ENCODE results near the gene L1TD1.
"Not testable (repeated sequence)": the region's sequence is repeated elsewhere in the genome, so short reads cannot be mapped to it uniquely, and the experiment has no call there.

L1TD1 gene

GRCh38 chr1:62233926-62234450 is 39.3 kb downstream of the L1TD1 start:
- no peak for DNase-seq (ENCODE audit: low read depth in 2 of 2, low spot score in 1 of 2)

- no peak for DNase-seq (ENCODE audit: low read depth in 2 of 2, low spot score in 1 of 2)
These were observed 40.0 kb downstream of the L1TD1 start for GRCh38 chr1:62234688-62235087.

GRCh38 chr1:62235576-62235975 is 40.9 kb downstream of the L1TD1 start:
- no peak for DNase-seq (ENCODE audit: low read depth in 2 of 2, low spot score in 1 of 2)

- no peak for DNase-seq (ENCODE audit: low read depth in 2 of 2, low spot score in 1 of 2)
These were observed 42.7 kb downstream of the L1TD1 start for GRCh38 chr1:62237361-62237760.

GRCh38 chr1:62237950-62238374 is 43.3 kb downstream of the L1TD1 start:
- DNase-seq (ENCODE audit: low read depth in 2 of 2, low spot score in 1 of 2) = no peak

- DNase-seq (ENCODE audit: low read depth in 2 of 2, low spot score in 1 of 2) = no peak
These were observed 43.9 kb downstream of the L1TD1 start for GRCh38 chr1:62238507-62238906.

- DNase-seq (ENCODE audit: low read depth in 2 of 2, low spot score in 1 of 2) = not testable (repeated sequence)
These were observed 45.2 kb downstream of the L1TD1 start for GRCh38 chr1:62239652-62240403.

GRCh38 chr1:62240651-62241370 is 46.2 kb downstream of the L1TD1 start:
- no peak for DNase-seq (ENCODE audit: low read depth in 2 of 2, low spot score in 1 of 2)

GRCh38 chr1:62241371-62242131 is 46.9 kb downstream of the L1TD1 start:
- DNase-seq (ENCODE audit: low read depth in 2 of 2, low spot score in 1 of 2) = no peak

GRCh38 chr1:62244380-62244779 is 49.7 kb downstream of the L1TD1 start:
- DNase-seq (ENCODE audit: low read depth in 2 of 2, low spot score in 1 of 2) = not testable (repeated sequence)

GRCh38 chr1:62245201-62245600 is 50.6 kb downstream of the L1TD1 start:
- DNase-seq (ENCODE audit: low read depth in 2 of 2, low spot score in 1 of 2) = no peak

- no peak for DNase-seq (ENCODE audit: low read depth in 2 of 2, low spot score in 1 of 2)
These were observed 52.9 kb downstream of the L1TD1 start for GRCh38 chr1:62247391-62248168.

- DNase-seq (ENCODE audit: low read depth in 2 of 2, low spot score in 1 of 2) = no peak
These were observed 55.6 kb downstream of the L1TD1 start for GRCh38 chr1:62250126-62250726.

- no peak for DNase-seq (ENCODE audit: low read depth in 2 of 2, low spot score in 1 of 2)
These were observed 64.9 kb downstream of the L1TD1 start for GRCh38 chr1:62259551-62259950.

- no peak for DNase-seq (ENCODE audit: low read depth in 2 of 2, low spot score in 1 of 2)
These were observed 66.0 kb downstream of the L1TD1 start for GRCh38 chr1:62260688-62261087.

Measured in stimulated activated CD8-positive, alpha-beta memory T cell treated with anti-CD3 and anti-CD28 coated beads, Interleukin-4, amount 100 ng/mL, for 4 hours (primary cell).